OCI-LY3 (cell line): ENCODE measurements around the gene BIRC5.

Experiments
- H2AFZ ChIP-seq: fragments of 200-600, 300-600 bp; shearing (Covaris generic); 2 replicates; pipeline ENCODE4 v1.6.0; 2014; ENCODE audit warnings: antibody characterized with exemption, low read depth, low read length
- H3K27ac ChIP-seq: fragments of 200-600, 300-600 bp; sonication (generic); 2 replicates; pipeline ENCODE4 v1.5.1; 2014; ENCODE audit warnings: mild to moderate bottlenecking, low read length, moderate library complexity, mixed read lengths
- H3K27me3 ChIP-seq: fragments of 200-600, 300-600 bp; sonication (generic); 2 replicates; pipeline ENCODE4 v1.6.1; 2014; ENCODE audit warnings: low read depth, low read length, mixed read lengths
- H3K36me3 ChIP-seq: fragments of 200-600, 300-600 bp; sonication (generic); replicated peaks from 2 replicates; pipeline ENCODE3; 2014; ENCODE audit warnings: low read depth, low read length, mixed read lengths
- H3K4me1 ChIP-seq: fragments of 300-600, 200-600 bp; sonication (generic); 2 replicates; pipeline ENCODE4 v1.6.1; 2014; ENCODE audit warnings: low read length, mixed read lengths
- H3K4me2 ChIP-seq: fragments of 200-600, 300-600 bp; sonication (generic); 2 replicates; pipeline ENCODE4 v1.6.1; 2014; ENCODE audit warnings: low read length, mixed read lengths
- H3K4me3 ChIP-seq: fragments of 300-600, 200-600 bp; sonication (generic); 2 replicates; pipeline ENCODE4 v1.5.1; 2014; ENCODE audit warnings: antibody characterized with exemption, mild to moderate bottlenecking, low read length, moderate library complexity
- H3K79me2 ChIP-seq: fragments of 300-600, 200-600 bp; shearing (Covaris generic); 2 replicates; pipeline ENCODE4 v1.6.1; 2014; ENCODE audit warnings: mild to moderate bottlenecking, low read length, mixed read lengths
- H3K9ac ChIP-seq: fragments of 300-600, 200-600 bp; shearing (Covaris generic); 2 replicates; pipeline ENCODE4 v1.6.0; 2014; ENCODE audit warnings: mild to moderate bottlenecking, low read length, moderate library complexity
- H3K9me3 ChIP-seq: fragments of 200-600, 300-600 bp; shearing (Covaris generic); 2 replicates; pipeline ENCODE4 v1.6.1; 2014; ENCODE audit warnings: low read length, mixed read lengths; ENCODE audit not compliant: insufficient read depth
- H4K20me1 ChIP-seq: fragments of 200-600, 300-600 bp; sonication (generic); 2 replicates; pipeline ENCODE4 v1.6.1; 2016; ENCODE audit warnings: low read length, mixed read lengths; ENCODE audit not compliant: insufficient read depth
- CTCF ChIP-seq: fragments of 200-600, 300-600 bp; sonication (generic); IDR thresholded peaks from 2 replicates; pipeline ENCODE4 v1.5.1; 2014; ENCODE audit warnings: antibody characterized with exemption, low read length, low read depth
- EZH2phosphoT487 ChIP-seq: fragments of 200-600 bp; shearing (Covaris generic); IDR thresholded peaks from 2 replicates; pipeline ENCODE4 v1.6.1; 2018; ENCODE audit warnings: antibody characterized with exemption, mixed run types, low read depth

Gene BIRC5

GRCh38 chr17:78230996-78231935 lies 17.2 kb downstream of the BIRC5 start, which contains the start of gene TMEM235:
TMEM235 (plus strand) TSS chr17:78231631; CDS start chr17:78232024, 393 bp downstream.
- Histone ChIP-seq H3K4me2 (peak within 1 kb of the TSS; percentile 15; the same call in 1 of the 2 replicates), H3K27me3 (peaks cover 7% of the 10 kb centered on the region; the same call in 1 of the 2 replicates), H4K20me1 (no peaks in the 10 kb centered on the region), H3K9me3 (no peaks in the 10 kb centered on the region), H3K36me3 (no peaks in the 10 kb centered on the region), H3K79me2 (no peaks in the 10 kb centered on the region), H3K4me1 (peaks cover 21% of the 10 kb centered on the region), H3K27ac (no peak within 1 kb of the TSS), H3K4me3 (no peak within 1 kb of the TSS), H3K9ac (no peak within 1 kb of the TSS), H2AFZ (no peak within 1 kb of the TSS)
- TF ChIP-seq EZH2phosphoT487 (no peak), CTCF (no peak)

GRCh38 chr17:78231991-78232858 lies 18.2 kb downstream of the BIRC5 start:
- TF ChIP-seq EZH2phosphoT487: no peak
- no peak for TF ChIP-seq CTCF
- H3K27me3 ChIP-seq: peaks cover 7% of the 10 kb centered on the region; the same call in 1 of the 2 replicates
- H3K9me3 ChIP-seq: no peaks in the 10 kb centered on the region
- no peaks in the 10 kb centered on the region for H3K79me2 ChIP-seq
- no peak overlapping the region for H3K4me2 ChIP-seq
- no peaks in the 10 kb centered on the region for H3K36me3 ChIP-seq
- no peaks in the 10 kb centered on the region for H4K20me1 ChIP-seq
- H3K9ac ChIP-seq: no peak overlapping the region
- H3K4me3 ChIP-seq: no peak overlapping the region
- H3K27ac ChIP-seq: no peak overlapping the region
- no peak overlapping the region for H2AFZ ChIP-seq
- peaks cover 17% of the 10 kb centered on the region for H3K4me1 ChIP-seq

GRCh38 chr17:78232859-78233173 lies 18.8 kb downstream of the BIRC5 start:
- H3K9me3 ChIP-seq: no peaks in the 10 kb centered on the region
- TF ChIP-seq CTCF: no peak
- TF ChIP-seq EZH2phosphoT487: no peak
- H3K27ac ChIP-seq: no peak overlapping the region
- H4K20me1 ChIP-seq: no peaks in the 10 kb centered on the region
- H3K4me2 ChIP-seq: no peak overlapping the region
- H3K9ac ChIP-seq: no peak overlapping the region
- no peaks in the 10 kb centered on the region for H3K79me2 ChIP-seq
- no peaks in the 10 kb centered on the region for H3K36me3 ChIP-seq
- H3K4me1 ChIP-seq: peaks cover 12% of the 10 kb centered on the region
- no peak overlapping the region for H3K4me3 ChIP-seq
- no peak overlapping the region for H2AFZ ChIP-seq
- H3K27me3 ChIP-seq: peaks cover 7% of the 10 kb centered on the region; the same call in 1 of the 2 replicates

- Histone ChIP-seq H3K27me3 (peaks cover 7% of the 10 kb centered on the region; the same call in 1 of the 2 replicates), H3K9ac (no peak overlapping the region), H3K4me3 (no peak overlapping the region), H4K20me1 (no peaks in the 10 kb centered on the region), H3K4me2 (no peak overlapping the region), H3K4me1 (peaks cover 12% of the 10 kb centered on the region), H2AFZ (no peak overlapping the region), H3K27ac (no peak overlapping the region), H3K79me2 (no peaks in the 10 kb centered on the region), H3K36me3 (no peaks in the 10 kb centered on the region), H3K9me3 (no peaks in the 10 kb centered on the region)
- TF ChIP-seq CTCF: no peak
- no peak for TF ChIP-seq EZH2phosphoT487
These were observed 19.6 kb downstream of the BIRC5 start for GRCh38 chr17:78233678-78234077.
